ENCODE results near the gene FUCA2.

GRCh38 chr6:143449082-143449713, 62.3 kb downstream of the FUCA2 start:
- TF ChIP-seq POLR2A (IDR thresholded peaks at IDR 0.05) (no peak), POLR2AphosphoS5 (IDR thresholded peaks at IDR 0.05) (no peak)
- TF ChIP-seq, protein P1, sequence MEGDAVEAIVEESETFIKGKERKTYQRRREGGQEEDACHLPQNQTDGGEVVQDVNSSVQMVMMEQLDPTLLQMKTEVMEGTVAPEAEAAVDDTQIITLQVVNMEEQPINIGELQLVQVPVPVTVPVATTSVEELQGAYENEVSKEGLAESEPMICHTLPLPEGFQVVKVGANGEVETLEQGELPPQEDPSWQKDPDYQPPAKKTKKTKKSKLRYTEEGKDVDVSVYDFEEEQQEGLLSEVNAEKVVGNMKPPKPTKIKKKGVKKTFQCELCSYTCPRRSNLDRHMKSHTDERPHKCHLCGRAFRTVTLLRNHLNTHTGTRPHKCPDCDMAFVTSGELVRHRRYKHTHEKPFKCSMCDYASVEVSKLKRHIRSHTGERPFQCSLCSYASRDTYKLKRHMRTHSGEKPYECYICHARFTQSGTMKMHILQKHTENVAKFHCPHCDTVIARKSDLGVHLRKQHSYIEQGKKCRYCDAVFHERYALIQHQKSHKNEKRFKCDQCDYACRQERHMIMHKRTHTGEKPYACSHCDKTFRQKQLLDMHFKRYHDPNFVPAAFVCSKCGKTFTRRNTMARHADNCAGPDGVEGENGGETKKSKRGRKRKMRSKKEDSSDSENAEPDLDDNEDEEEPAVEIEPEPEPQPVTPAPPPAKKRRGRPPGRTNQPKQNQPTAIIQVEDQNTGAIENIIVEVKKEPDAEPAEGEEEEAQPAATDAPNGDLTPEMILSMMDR (IDR thresholded peaks at IDR 0.05 in 8 of 11, conservative IDR thresholded peaks at IDR 0.05 in 3 of 11): no peak
